MM.1S (cell line): Measurements from ENCODE around the gene NUDC.

ENCODE experiments used
- DNase-seq: peaks from one replicate; pipeline ENCODE4 v3.0.0-alpha.2; 2015
- H2AFZ ChIP-seq: fragments of 300-600 bp; sonication (generic); 2 replicates; pipeline ENCODE4 v1.6.0; 2016; ENCODE audit warnings: antibody characterized with exemption, low read length
- H3F3A ChIP-seq: fragments of 300-600 bp; sonication (generic); 2 replicates; pipeline ENCODE4 v1.6.1; 2016; ENCODE audit warnings: mild to moderate bottlenecking, antibody characterized with exemption, low read length, moderate library complexity, mixed read lengths; ENCODE audit not compliant: insufficient read depth
- H3K27ac ChIP-seq: fragments of 300-600 bp; sonication (generic); 2 replicates; pipeline ENCODE4 v1.5.1; 2016; ENCODE audit warnings: mild to moderate bottlenecking, low read length
- H3K27me3 ChIP-seq: fragments of 300-600 bp; sonication (generic); replicated peaks from 2 replicates; pipeline ENCODE4 v1.6.0; 2016; ENCODE audit warnings: low read length; ENCODE audit not compliant: insufficient read depth
- H3K36me3 ChIP-seq: fragments of 300-600 bp; sonication (generic); replicated peaks from 2 replicates; pipeline ENCODE4 v1.6.1; 2016; ENCODE audit warnings: mild to moderate bottlenecking, low read length, mixed read lengths; ENCODE audit not compliant: insufficient read depth
- H3K4me1 ChIP-seq: fragments of 300-600 bp; sonication (generic); 2 replicates; pipeline ENCODE4 v1.6.1; 2016; ENCODE audit warnings: low read length, mixed read lengths
- H3K4me2 ChIP-seq: fragments of 300-600 bp; sonication (generic); 2 replicates; pipeline ENCODE4 v1.6.0; 2016; ENCODE audit warnings: low read depth, low read length
- H3K4me3 ChIP-seq: fragments of 300-600 bp; sonication (generic); 2 replicates; pipeline ENCODE4 v1.5.1; 2016; ENCODE audit warnings: low read length, mixed read lengths
- H3K79me2 ChIP-seq: fragments of 300-600 bp; sonication (generic); 2 replicates; pipeline ENCODE4 v1.6.1; 2016; ENCODE audit warnings: mixed run types, low read length, mixed read lengths
- H3K9ac ChIP-seq: fragments of 300-600 bp; sonication (generic); 2 replicates; pipeline ENCODE4 v1.6.1; 2016; ENCODE audit warnings: low read length, mixed read lengths
- H3K9me2 ChIP-seq: fragments of 300-600 bp; sonication (generic); replicated peaks from 2 replicates; pipeline ENCODE4 v1.6.1; 2016; ENCODE audit warnings: mild to moderate bottlenecking, low read length, mixed read lengths; ENCODE audit not compliant: insufficient read depth
- H3K9me3 ChIP-seq: fragments of 300-600 bp; sonication (generic); replicated peaks from 2 replicates; pipeline ENCODE4 v1.6.1; 2016; ENCODE audit warnings: mild to moderate bottlenecking, low read length, mixed read lengths; ENCODE audit not compliant: insufficient read depth
- H4K20me1 ChIP-seq: fragments of 300-600 bp; sonication (generic); 2 replicates; pipeline ENCODE4 v1.6.1; 2016; ENCODE audit warnings: mild to moderate bottlenecking, low read length, moderate library complexity, mixed read lengths; ENCODE audit not compliant: insufficient read depth
- CTCF ChIP-seq: fragments of 300-600 bp; sonication (generic); IDR thresholded peaks from 2 replicates; pipeline ENCODE4 v1.5.1; 2016; ENCODE audit warnings: antibody characterized with exemption, low read length, mixed read lengths
- EZH2 ChIP-seq: fragments of 300-600 bp; sonication (generic); optimal IDR thresholded peaks from 2 replicates; pipeline ENCODE3; 2017; ENCODE audit warnings: low read depth, mild to moderate bottlenecking, antibody characterized with exemption, low read length, mixed read lengths
- EZH2phosphoT487 ChIP-seq: fragments of 300-600 bp; sonication (generic); IDR thresholded peaks from 2 replicates; pipeline ENCODE4 v1.6.1; 2018; ENCODE audit warnings: antibody characterized with exemption, low read length

The NUDC gene

GRCh38 chr1:26953374-26953773, 31.8 kb downstream of the NUDC start:
- Histone ChIP-seq H3K4me1 (no peaks in the 10 kb centered on the region), H4K20me1 (no peaks in the 10 kb centered on the region), H3K79me2 (no peaks in the 10 kb centered on the region), H3K36me3 (no peaks in the 10 kb centered on the region), H3K4me3 (no peak overlapping the region), H3F3A (0 out of 2 replicates have a peak, but pooled peaks cover 2% of the 10 kb centered on the region), H3K9ac (no peak overlapping the region), H3K9me3 (no peaks in the 10 kb centered on the region), H3K27ac (no peak overlapping the region), H3K9me2 (no peaks in the 10 kb centered on the region), H3K4me2 (no peak overlapping the region), H3K27me3 (no peaks in the 10 kb centered on the region), H2AFZ (no peak overlapping the region)
- no peak for TF ChIP-seq EZH2
- no peak for TF ChIP-seq CTCF
- no peak for TF ChIP-seq EZH2phosphoT487
- DNase-seq: no peak

GRCh38 chr1:26956321-26956720, 34.8 kb downstream of the NUDC start:
- Histone ChIP-seq H2AFZ (no peak overlapping the region), H3F3A (peaks cover 4% of the 10 kb centered on the region; the same call in 1 of the 2 replicates), H3K27ac (no peak overlapping the region), H4K20me1 (no peaks in the 10 kb centered on the region), H3K9me2 (no peaks in the 10 kb centered on the region), H3K4me2 (no peak overlapping the region), H3K9ac (no peak overlapping the region), H3K4me3 (no peak overlapping the region), H3K36me3 (no peaks in the 10 kb centered on the region), H3K27me3 (no peaks in the 10 kb centered on the region; the same call in 1 of the 2 replicates), H3K4me1 (peaks cover 4% of the 10 kb centered on the region; the same call in 1 of the 2 replicates), H3K79me2 (peaks cover 5% of the 10 kb centered on the region; the same call in 1 of the 2 replicates), H3K9me3 (no peaks in the 10 kb centered on the region)
- TF ChIP-seq EZH2 (no peak), EZH2phosphoT487 (no peak), CTCF (no peak)
- DNase-seq: no peak

- no peak for DNase-seq
- peaks cover 4% of the 10 kb centered on the region; the same call in 1 of the 2 replicates for H3K4me1 ChIP-seq
- no peak overlapping the region for H3K27ac ChIP-seq
- H3K27me3 ChIP-seq: peaks cover 5% of the 10 kb centered on the region; the same call in 1 of the 2 replicates
- H2AFZ ChIP-seq: no peak overlapping the region
- H3K79me2 ChIP-seq: peaks cover 5% of the 10 kb centered on the region; the same call in 1 of the 2 replicates
- no peaks in the 10 kb centered on the region for H3K9me2 ChIP-seq
- no peak overlapping the region for H3K4me3 ChIP-seq
- no peaks in the 10 kb centered on the region for H3K9me3 ChIP-seq
- H3F3A ChIP-seq: peaks cover 4% of the 10 kb centered on the region; the same call in 1 of the 2 replicates
- H4K20me1 ChIP-seq: no peaks in the 10 kb centered on the region
- H3K36me3 ChIP-seq: no peaks in the 10 kb centered on the region
- no peak overlapping the region for H3K4me2 ChIP-seq
- no peak overlapping the region for H3K9ac ChIP-seq
- no peak for TF ChIP-seq EZH2phosphoT487
- TF ChIP-seq EZH2: no peak
- TF ChIP-seq CTCF: no peak
These were observed 35.8 kb downstream of the NUDC start for GRCh38 chr1:26957306-26957705.
